HG03039 (cell line): Measurements from ENCODE around the gene LILRB1.
"Not testable (repeated sequence)": the region's sequence is repeated elsewhere in the genome, so short reads cannot be mapped to it uniquely, and the experiment has no call there.

Experiments used
- ATAC-seq: cut with Tn5 transposase; IDR thresholded peaks from one replicate; pipeline ENCODE4 v1.9.1; 2021; ENCODE audit warnings: mild to moderate bottlenecking, moderate library complexity; ENCODE audit not compliant: unreplicated experiment

The LILRB1 gene

GRCh38 chr19:54661846-54662481, 31.7 kb downstream of the LILRB1 start:
- ATAC-seq, result no peak

DNA sequence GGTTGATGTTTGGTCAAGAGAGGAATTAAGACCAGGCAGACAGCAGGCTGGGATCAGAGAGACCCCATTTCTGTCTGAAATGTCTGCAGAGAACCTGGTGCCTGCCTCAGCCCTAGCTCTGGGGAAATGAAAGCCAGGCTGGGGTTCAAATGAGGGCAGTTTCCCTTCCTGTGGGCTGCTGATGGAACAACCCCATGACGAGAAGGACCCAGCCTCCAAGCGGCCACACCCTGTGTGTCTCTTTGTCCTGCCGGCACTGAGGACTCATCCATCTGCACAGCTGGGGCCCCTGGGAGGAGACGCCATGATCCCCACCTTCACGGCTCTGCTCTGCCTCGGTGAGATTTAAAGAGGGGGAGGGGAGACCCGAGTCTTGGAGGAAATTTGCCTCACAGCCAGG, 32.4 kb downstream of the LILRB1 start, which contains the start of gene LILRB4:
Gene LILRB4, plus strand, starts transcription at position 256 of the 400 bp plus-strand sequence. Its CDS starts 49 bp downstream, at position 305.
- ATAC-seq, result no peak

- no peak for ATAC-seq
Observed at GRCh38 chr19:54665530-54665929, 35.2 kb downstream of the LILRB1 start.

- ATAC-seq, result no peak
Observed at GRCh38 chr19:54667217-54667616, 36.9 kb downstream of the LILRB1 start.

DNA sequence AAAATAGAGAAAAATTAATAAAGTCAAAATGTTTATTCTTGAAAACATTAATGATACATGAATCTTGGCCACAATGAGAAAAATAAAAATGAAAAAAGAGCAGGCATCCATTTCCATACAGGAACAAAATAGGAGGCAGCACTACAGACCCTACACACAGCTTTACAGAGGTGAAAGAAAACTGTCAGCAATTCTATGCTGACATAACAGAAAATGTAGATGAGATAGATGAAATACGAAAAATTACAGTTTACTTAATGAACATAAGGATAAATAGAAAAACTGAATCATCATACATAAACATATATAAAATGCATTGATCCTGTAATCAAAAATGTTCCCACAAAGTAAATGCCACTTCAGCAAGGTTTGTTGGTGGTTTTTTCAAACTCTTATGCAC, 38.1 kb downstream of the LILRB1 start:
- no peak for ATAC-seq

GRCh38 chr19:54670576-54671357, 40.5 kb downstream of the LILRB1 start:
- no peak for ATAC-seq

DNA sequence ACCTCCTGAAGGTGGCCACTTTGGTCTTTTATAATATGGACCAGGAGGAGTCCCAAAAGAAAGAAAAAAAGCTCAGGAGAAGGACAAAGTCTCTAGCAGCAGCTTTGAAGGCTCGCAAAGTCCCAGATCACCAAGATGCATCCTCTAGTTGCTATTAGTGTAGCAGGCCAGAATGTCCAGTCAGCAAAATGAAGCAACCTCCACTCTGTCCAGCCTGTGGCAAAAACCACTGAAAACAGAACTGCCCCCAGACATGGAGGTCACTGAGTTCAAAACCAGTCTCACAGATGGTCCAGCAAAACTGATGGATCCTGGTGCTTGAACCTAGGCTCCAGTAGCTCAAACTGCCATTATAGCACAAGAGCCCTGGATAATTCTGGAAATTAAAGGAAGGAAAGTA, 42.9 kb downstream of the LILRB1 start:
- no peak for ATAC-seq

DNA sequence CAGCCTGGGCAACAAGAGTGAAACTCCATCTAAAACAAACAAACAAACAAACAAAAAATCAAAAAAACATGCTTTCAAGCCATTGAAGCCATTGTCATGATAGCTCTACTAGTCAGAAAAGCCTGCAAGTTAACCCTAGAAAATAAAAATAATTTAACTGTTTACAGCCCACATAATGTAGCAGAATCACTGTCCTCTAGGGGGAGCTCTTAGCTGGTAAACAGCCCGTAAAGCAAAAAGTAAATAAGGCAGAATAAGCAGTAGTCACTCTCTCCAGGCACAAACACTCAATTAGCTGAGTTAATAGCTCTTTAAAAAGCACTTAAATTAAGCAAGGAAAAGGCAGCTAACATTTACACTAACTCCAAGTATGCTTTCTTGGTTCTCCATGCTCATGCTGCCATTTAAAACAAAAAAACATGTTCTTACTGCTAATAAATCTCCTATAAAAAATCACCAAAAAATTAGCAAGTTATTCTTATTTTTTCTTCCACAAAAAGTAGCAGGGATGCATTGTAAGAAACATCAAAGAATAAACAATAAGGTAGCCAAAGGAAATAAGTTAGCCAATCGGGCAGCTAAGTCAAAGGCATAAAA, 43.8 kb downstream of the LILRB1 start:
- ATAC-seq, result no peak

GRCh38 chr19:54676210-54676834, 46.0 kb downstream of the LILRB1 start:
- ATAC-seq, result not testable (repeated sequence)

- ATAC-seq, result no peak
Observed at GRCh38 chr19:54677217-54677616, 46.9 kb downstream of the LILRB1 start.

GRCh38 chr19:54681596-54681995, 51.3 kb downstream of the LILRB1 start:
- ATAC-seq, result not testable (repeated sequence)

DNA sequence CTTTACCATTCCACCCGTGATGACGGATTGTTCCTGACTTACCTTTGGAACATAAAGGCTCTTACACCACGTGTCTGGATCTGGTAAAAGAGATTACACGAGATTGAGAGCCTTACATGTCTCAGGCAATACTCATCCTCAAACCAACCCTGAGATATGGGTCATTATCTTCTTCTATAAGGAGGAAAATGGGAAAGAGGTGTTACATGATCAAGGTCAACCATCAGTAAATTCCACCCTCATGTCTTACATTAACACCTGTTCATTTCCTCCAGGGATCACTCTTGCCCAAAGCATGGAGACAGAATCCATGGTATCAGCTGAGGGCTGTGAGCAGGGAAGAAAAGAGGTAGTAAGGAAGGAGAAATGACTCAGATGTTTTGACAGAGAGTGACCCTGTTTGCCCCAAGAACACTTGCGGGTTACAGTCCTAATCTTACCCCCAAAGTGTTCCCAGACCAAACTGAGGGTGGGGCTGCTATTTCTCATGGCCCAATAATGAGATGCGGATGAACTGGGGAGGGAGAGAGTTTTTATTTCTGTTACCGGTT, 52.1 kb downstream of the LILRB1 start:
- no peak for ATAC-seq

- ATAC-seq, result no peak
Observed at GRCh38 chr19:54684527-54684926, 54.2 kb downstream of the LILRB1 start.
